Endothelial cell (in vitro differentiated cells): ENCODE results near the gene FIG4. TPM values are rescaled to one million over a fixed set of nuclear protein-coding genes. Genes with fewer than 3 reads are reported as not detected.
A peak's percentile ranks its signal among the peaks of the same experiment; 100 is the strongest.

Experiments used
- DNase-seq: peaks from one replicate; pipeline ENCODE4 v3.0.0; 2021; ENCODE audit warnings: low spot score
- H3K27ac Mint-ChIP-seq: one replicate; pipeline ENCODE4 v1.8.0; 2021; ENCODE audit warnings: mixed read lengths, inconsistent platforms; ENCODE audit not compliant: unreplicated experiment
- H3K27me3 Mint-ChIP-seq: one replicate; pipeline ENCODE4 v1.8.0; 2021; ENCODE audit warnings: mild to moderate bottlenecking, moderate library complexity, mixed read lengths, inconsistent platforms; ENCODE audit not compliant: unreplicated experiment
- H3K36me3 Mint-ChIP-seq: one replicate; pipeline ENCODE4 v1.8.0; 2021; ENCODE audit warnings: mild to moderate bottlenecking, low read depth, mixed read lengths, inconsistent platforms; ENCODE audit not compliant: unreplicated experiment
- H3K4me1 Mint-ChIP-seq: one replicate; pipeline ENCODE4 v1.8.0; 2021; ENCODE audit warnings: mild to moderate bottlenecking, mixed read lengths, inconsistent platforms; ENCODE audit not compliant: unreplicated experiment
- H3K4me3 Mint-ChIP-seq: one replicate; pipeline ENCODE4 v1.8.0; 2021; ENCODE audit warnings: mild to moderate bottlenecking, mixed read lengths, inconsistent platforms; ENCODE audit not compliant: unreplicated experiment
- H3K9me3 Mint-ChIP-seq: one replicate; pipeline ENCODE4 v1.8.0; 2021; ENCODE audit warnings: mixed read lengths, inconsistent platforms; ENCODE audit not compliant: unreplicated experiment
- total RNA-seq: library from RNA; stranded (reverse); fragmentation: NEBNext Ultra II Directional; extraction: Animal tissue kit (Norgen Biotek cat#: 25700); gene quantifications from one replicate; pipeline ENCODE4 v1.2.1, GENCODE V29; 2021; ENCODE audit not compliant: unreplicated experiment
- TF ChIP-seq, protein P1 (sequence below): fragments of 200-600 bp; sonication (generic); IDR thresholded peaks from one replicate; pipeline ENCODE4 v1.5.0; 2021; ENCODE audit warnings: antibody characterized with exemption; ENCODE audit not compliant: unreplicated experiment

Gene FIG4
- total RNA-seq, 1 donor from 2014 or later, result 9.2 TPM

DNA sequence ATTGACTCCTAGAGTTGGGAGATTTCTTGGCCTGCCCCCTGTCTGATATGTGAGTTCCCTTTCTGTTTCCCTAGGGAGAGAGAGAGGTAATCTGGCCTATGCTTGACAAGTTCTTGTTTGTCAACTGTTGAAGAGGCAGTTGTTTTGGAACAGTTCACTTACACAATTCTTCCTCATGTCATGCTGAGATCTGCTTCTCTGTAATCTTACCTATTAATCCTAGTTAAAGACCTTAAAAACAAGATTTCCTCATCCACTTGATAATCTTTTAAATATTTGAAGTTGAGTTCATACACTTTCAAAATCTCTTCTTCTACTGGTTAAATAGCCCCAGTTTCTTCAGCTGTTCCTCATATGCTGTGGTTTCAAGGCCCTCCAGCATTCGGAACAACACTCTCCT, 89.9 kb downstream of the FIG4 start:
- Mint-ChIP-seq H3K9me3 (no peaks in the 10 kb centered on the region), H3K36me3 (no peaks in the 10 kb centered on the region), H3K4me1 (no peaks in the 10 kb centered on the region), H3K27me3 (no peaks in the 10 kb centered on the region), H3K4me3 (no peak overlapping the region), H3K27ac (no peak overlapping the region)
- DNase-seq, result no peak
- TF ChIP-seq, protein P1, sequence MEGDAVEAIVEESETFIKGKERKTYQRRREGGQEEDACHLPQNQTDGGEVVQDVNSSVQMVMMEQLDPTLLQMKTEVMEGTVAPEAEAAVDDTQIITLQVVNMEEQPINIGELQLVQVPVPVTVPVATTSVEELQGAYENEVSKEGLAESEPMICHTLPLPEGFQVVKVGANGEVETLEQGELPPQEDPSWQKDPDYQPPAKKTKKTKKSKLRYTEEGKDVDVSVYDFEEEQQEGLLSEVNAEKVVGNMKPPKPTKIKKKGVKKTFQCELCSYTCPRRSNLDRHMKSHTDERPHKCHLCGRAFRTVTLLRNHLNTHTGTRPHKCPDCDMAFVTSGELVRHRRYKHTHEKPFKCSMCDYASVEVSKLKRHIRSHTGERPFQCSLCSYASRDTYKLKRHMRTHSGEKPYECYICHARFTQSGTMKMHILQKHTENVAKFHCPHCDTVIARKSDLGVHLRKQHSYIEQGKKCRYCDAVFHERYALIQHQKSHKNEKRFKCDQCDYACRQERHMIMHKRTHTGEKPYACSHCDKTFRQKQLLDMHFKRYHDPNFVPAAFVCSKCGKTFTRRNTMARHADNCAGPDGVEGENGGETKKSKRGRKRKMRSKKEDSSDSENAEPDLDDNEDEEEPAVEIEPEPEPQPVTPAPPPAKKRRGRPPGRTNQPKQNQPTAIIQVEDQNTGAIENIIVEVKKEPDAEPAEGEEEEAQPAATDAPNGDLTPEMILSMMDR, result no peak

DNA sequence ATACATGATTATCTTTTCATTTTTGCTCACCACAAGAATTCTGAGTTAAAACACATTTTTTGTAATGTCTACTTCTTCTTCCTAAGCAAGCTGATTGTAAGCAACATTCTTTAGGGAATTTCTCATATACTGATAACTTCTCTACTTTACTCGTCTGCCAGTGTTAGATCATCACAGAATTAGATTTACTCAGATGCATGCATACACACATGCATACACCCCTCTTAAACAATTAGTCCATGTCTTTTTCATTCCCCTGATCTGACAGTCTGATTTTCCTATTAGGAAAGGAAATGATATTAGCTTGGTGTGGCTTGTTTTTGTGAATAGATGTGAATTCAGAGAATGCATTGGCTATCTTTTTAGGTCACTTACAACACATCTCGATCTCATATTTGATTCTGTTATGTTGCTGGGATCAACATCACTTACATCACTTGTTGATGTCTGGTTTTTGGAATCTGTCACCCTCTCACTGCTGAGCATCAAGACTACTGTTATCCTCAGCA, 91.4 kb downstream of the FIG4 start:
- Mint-ChIP-seq H3K27me3 (no peaks in the 10 kb centered on the region), H3K9me3 (no peaks in the 10 kb centered on the region), H3K4me3 (no peak overlapping the region), H3K36me3 (peaks cover 5% of the 10 kb centered on the region), H3K27ac (no peak overlapping the region), H3K4me1 (no peaks in the 10 kb centered on the region)
- DNase-seq, result no peak
- TF ChIP-seq, protein P1, result no peak

DNA sequence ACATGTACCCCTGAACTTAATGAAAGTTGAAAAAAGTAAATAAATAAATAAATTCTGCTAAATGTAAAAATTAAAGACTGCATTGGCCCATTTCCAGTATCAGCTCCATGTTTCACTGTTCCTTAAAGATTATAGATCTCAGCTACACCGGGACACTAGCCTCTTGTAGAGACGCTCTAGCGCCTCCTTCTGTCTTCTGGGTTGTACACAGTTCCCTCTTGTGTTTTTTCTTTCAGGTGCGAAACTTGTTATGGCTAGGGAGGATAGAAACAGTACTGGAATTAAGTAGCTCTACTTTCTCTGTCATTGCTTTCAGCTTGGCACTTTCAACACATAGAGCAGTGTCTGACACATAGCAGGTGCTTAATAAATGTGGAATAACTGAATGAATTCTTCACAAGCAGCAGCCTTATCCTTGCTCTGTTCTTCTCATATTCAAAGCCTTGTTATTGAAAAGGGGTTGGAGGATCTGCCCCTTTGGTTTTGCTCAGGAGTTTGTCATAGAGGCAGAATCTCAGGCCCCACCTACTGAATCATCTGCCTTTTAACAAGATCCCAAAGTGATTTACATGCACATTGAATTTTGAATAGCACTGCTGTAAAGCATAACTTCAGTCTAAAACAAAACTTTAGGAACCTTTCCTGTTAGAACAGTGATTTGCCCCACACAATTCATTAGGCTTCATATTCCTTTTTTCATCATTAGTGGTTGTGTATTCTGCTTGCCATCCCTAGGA, 92.3 kb downstream of the FIG4 start:
- Mint-ChIP-seq H3K9me3 (no peaks in the 10 kb centered on the region), H3K27me3 (no peaks in the 10 kb centered on the region), H3K27ac (no peak overlapping the region), H3K4me3 (no peak overlapping the region), H3K4me1 (no peaks in the 10 kb centered on the region), H3K36me3 (peaks cover 9% of the 10 kb centered on the region)
- TF ChIP-seq, protein P1, result no peak
- peak; percentile 18 for DNase-seq

DNA sequence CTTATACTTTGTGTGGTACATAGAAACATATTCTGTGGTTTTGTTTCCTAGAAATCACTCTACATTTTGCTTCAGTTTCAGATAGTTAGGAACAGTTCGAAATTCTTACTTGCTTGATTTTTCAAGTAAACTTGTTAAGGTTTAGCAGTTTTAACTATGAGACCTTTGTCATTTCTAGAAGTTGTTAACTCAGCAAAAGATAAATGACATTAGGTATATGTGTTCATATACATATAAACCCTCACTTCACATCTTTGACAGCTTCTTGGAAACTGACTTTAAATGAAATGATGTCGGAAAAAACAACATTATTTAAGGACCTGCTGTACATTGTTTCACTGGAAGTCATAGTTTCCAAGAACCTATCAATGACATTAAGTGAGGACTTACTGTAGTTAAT, 96.2 kb downstream of the FIG4 start:
- Mint-ChIP-seq H3K4me1 (peaks cover 3% of the 10 kb centered on the region), H3K4me3 (no peak overlapping the region)

DNA sequence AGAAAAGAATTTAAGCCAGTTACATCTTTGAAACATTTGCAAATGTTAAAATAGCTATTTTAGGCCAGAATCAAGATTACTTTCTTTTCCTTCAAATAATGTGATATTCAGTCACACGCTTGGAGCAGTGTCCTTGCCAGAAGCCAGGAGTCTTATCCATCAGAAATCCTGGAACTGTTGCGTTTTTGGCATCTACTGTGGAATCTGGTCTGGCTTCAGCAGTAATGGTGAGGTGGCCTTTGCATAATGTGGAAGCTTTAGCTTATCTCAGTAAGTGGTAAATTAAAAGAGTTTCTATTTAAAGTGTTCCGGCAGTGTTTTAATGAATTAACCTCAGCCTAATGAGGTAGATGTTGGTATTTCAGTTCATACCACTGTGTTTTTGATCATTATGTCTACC, 97.6 kb downstream of the FIG4 start:
- H3K9me3 Mint-ChIP-seq, result no peaks in the 10 kb centered on the region
- no peak overlapping the region for H3K27ac Mint-ChIP-seq
- TF ChIP-seq, protein P1, result no peak
- peaks cover 3% of the 10 kb centered on the region for H3K4me1 Mint-ChIP-seq
- no peaks in the 10 kb centered on the region for H3K27me3 Mint-ChIP-seq
- no peak overlapping the region for H3K4me3 Mint-ChIP-seq
- DNase-seq, result no peak
- peaks cover 9% of the 10 kb centered on the region for H3K36me3 Mint-ChIP-seq

More for the DNA sequence above, 96.2 kb downstream of the FIG4 start:
- Mint-ChIP-seq H3K27ac (no peak overlapping the region), H3K36me3 (peaks cover 9% of the 10 kb centered on the region), H3K27me3 (no peaks in the 10 kb centered on the region), H3K9me3 (no peaks in the 10 kb centered on the region)
- no peak for DNase-seq
- TF ChIP-seq, protein P1, result no peak
